Liver (tissue), 3 donors: ENCODE measurements around the gene CMC4.

Experiments used
- GABPA ChIP-seq, 2 donors: IDR thresholded peaks in 1 of 2; conservative IDR thresholded peaks in 1 of 2; 2 replicates each; pipeline ENCODE4 v1.6.1; 2016; ENCODE audit warnings: antibody characterized with exemption in 2 of 2, mild to moderate bottlenecking in 1 of 2, moderate library complexity in 1 of 2
- JUND ChIP-seq, 2 donors: IDR thresholded peaks; 2 replicates each; pipeline ENCODE4 v1.6.1; 2016; ENCODE audit warnings: antibody characterized with exemption in 2 of 2
- MAX ChIP-seq: IDR thresholded peaks from 2 replicates; pipeline ENCODE4 v1.6.1; 2016; ENCODE audit warnings: antibody characterized with exemption
- REST ChIP-seq: IDR thresholded peaks from 2 replicates; pipeline ENCODE4 v1.6.1; 2016; ENCODE audit warnings: antibody characterized with exemption, mild to moderate bottlenecking
- SP1 ChIP-seq: IDR thresholded peaks from 2 replicates; pipeline ENCODE4 v1.6.1; 2018; ENCODE audit warnings: antibody characterized with exemption, mild to moderate bottlenecking
- TAF1 ChIP-seq: conservative IDR thresholded peaks from 2 replicates; pipeline ENCODE4 v1.6.1; 2016; ENCODE audit warnings: antibody characterized with exemption, mild to moderate bottlenecking
- YY1 ChIP-seq: IDR thresholded peaks from 2 replicates; pipeline ENCODE4 v1.6.1; 2016; ENCODE audit warnings: antibody characterized with exemption, mild to moderate bottlenecking
- TF ChIP-seq, protein P1 (sequence below): fragments of 150-350 bp; IDR thresholded peaks from 2 replicates; pipeline ENCODE4 v1.5.1; 2017; ENCODE audit warnings: improper control_type of control experiment, low read depth, low read length; ENCODE audit not compliant: missing input control
- donor health status: healthy.
- donor health status: healthy.

- TF ChIP-seq SP1 (no peak), TAF1 (no peak), MAX (no peak), YY1 (no peak), REST (no peak), GABPA (IDR thresholded peaks at IDR 0.05 in 1 of 2, conservative IDR thresholded peaks at IDR 0.05 in 1 of 2) (no peak), JUND (IDR thresholded peaks at IDR 0.05) (no peak)
- TF ChIP-seq, protein P1, sequence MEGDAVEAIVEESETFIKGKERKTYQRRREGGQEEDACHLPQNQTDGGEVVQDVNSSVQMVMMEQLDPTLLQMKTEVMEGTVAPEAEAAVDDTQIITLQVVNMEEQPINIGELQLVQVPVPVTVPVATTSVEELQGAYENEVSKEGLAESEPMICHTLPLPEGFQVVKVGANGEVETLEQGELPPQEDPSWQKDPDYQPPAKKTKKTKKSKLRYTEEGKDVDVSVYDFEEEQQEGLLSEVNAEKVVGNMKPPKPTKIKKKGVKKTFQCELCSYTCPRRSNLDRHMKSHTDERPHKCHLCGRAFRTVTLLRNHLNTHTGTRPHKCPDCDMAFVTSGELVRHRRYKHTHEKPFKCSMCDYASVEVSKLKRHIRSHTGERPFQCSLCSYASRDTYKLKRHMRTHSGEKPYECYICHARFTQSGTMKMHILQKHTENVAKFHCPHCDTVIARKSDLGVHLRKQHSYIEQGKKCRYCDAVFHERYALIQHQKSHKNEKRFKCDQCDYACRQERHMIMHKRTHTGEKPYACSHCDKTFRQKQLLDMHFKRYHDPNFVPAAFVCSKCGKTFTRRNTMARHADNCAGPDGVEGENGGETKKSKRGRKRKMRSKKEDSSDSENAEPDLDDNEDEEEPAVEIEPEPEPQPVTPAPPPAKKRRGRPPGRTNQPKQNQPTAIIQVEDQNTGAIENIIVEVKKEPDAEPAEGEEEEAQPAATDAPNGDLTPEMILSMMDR, result no peak
These were observed 15.4 kb downstream of the CMC4 start for GRCh38 chrX:155055494-155055893.
